HuH-7.5 (cell line): ENCODE measurements around the gene PARP1.

ENCODE experiments used
- DNase-seq: peaks from one replicate; pipeline ENCODE4 v3.0.0; 2011; ENCODE audit warnings: low spot score

PARP1 gene

DNA sequence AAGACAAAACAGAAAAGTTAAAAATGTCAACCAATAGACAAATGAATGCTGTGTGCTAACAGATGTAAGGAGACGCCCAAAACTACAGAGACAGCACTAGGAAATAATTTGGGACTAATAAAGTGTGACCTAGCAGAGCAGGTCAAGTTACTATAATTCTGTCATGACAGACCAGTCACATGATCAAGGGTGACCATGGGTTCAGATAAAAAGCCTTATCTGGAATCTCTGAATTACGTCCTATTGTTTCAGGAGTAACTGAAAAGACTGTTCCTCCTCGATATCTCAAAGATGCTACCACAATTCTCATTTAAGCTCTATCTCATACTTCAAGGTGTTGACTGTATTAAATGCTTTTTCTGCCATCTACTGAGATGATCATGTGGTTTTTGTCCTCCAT, 31.6 kb downstream of the PARP1 start:
- DNase-seq = no peak

GRCh38 chr1:226373376-226373775, 34.5 kb downstream of the PARP1 start:
- DNase-seq = no peak

GRCh38 chr1:226372885-226373284, 35.0 kb downstream of the PARP1 start:
- DNase-seq = no peak

DNA sequence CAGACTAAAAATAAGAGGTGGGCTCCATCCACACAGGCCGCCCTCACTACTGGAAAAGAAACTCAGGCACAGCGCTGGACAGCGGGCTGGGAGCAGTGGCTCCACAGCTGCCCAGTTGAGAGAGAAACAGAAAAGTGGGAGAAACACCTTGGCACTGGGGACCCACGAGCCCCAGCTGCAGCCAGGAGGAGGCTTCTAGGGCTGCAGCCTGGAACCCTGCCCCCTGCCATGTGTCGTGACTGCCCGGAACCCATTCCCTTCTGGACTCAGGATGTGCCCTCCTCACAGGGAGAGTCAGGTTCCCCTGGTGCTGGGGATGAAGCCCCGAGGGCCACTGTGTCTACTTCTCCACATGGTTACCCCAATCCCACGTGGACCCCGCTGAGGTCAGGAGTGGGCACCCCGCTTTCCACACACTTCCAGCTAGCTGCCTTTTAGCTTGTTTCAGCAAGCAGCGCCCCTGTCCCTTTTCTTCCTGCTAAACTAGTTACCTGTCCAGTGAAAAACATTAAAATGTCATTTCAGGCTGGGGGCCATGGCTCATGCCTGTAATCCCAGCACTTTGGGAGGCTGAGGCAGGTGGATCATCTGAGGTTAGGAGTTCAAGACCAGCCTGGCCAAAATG, 35.9 kb downstream of the PARP1 start:
- no peak for DNase-seq

DNA sequence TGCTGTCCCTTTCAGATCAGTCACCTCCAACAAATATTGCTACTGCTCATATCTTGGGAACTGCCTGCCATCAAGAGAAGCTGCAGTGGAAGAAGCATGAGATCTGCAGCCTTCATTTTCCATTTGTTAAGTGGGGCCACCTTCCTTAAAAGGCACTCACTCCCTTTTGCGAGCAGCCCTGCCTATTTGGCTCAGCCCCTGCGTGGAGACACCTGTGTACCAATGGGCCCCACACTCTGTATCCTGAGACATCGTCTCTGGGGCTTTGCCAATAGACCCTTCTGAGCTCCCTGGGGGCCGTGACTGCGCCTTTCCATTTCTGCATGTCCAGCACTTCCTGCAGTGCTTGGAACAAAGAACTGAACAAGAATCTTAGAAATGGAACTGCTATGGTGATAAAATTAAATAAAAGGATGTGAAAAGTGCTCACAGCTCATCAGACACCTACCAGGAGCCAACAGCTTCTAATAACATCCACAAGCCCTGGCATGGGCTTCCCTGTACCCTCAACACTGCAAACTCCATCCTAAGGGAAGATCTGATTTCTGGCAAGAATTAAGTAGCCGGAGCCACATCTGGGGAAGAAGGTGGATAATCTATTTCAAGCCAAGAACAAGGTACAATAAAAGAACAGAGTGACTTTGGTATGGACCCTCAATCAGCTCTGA, 36.7 kb downstream of the PARP1 start:
- DNase-seq = no peak

GRCh38 chr1:226370144-226370923, 37.6 kb downstream of the PARP1 start:
- no peak for DNase-seq

GRCh38 chr1:226369110-226369509, 38.8 kb downstream of the PARP1 start:
- DNase-seq = no peak

DNA sequence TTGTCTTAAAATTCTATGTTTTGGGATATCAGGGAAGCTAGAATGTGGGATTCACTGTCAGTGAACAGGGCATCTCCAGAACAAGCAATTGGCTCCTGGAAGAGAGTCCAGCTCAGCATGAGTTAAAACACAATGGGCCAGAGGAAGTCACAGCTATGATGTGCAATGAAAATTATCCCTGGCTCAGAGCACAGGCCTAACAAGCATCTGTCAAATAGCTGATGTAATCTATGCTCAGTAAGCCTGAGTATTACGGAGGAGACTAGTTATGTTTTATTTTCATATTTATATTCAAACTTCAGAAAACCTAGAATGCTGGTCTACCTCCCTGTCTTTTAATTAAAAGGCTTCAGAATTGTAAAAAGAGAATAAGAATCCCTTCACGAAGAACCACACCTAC, 41.6 kb downstream of the PARP1 start:
- DNase-seq = no peak

DNA sequence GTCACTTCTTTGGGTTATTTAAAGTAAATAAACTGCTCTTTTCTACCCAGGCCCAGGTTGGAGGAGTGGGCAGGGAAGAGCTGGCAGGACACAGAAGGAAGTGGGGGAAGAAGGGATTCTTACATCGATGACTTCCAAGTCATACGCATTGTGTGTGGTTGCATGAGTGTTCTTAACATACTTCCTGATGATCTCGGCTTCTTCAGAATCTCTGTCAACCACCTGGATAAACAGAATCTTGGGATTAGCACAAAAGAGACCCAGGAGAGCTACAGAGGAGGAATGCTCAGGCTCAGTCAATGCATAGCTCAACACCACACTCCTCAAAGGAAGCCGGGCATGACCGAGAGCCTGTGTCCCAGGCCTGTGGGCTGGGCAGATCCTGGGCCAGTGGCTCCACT, 42.1 kb downstream of the PARP1 start:
- DNase-seq = no peak

DNA sequence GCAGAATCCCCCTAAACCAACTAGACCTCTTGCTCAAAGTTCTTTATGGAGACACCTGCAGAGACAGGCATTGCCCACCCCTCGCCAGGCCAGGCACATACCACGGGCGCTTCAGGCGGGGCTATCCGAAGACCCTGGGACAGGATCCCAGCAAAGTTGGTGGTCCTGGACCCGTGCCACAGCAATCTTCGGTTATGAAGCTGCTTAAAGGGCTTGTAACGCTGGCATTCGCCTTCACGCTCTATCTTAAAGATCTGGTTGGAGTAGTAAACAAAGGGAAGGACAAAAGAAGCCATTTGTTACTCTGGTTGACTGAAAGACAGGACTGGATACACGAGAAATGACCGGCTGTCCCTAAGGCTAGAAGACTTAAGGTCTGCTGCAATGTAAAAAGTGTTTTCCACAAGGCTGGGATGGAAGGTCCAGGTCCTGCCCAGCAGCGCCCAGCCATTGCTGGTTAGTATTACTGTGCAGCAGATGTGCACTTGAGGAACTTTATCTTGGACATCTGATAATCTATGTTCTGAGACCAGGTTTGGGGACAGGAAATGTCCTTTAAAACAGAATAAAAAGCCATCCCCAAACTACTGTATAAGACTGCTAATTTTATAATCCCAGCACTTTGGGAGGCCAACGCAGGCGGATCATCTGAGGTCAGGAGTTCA, 42.9 kb downstream of the PARP1 start:
- DNase-seq = no peak

- DNase-seq = no peak
These were observed 43.4 kb downstream of the PARP1 start for GRCh38 chr1:226364514-226364899.

DNA sequence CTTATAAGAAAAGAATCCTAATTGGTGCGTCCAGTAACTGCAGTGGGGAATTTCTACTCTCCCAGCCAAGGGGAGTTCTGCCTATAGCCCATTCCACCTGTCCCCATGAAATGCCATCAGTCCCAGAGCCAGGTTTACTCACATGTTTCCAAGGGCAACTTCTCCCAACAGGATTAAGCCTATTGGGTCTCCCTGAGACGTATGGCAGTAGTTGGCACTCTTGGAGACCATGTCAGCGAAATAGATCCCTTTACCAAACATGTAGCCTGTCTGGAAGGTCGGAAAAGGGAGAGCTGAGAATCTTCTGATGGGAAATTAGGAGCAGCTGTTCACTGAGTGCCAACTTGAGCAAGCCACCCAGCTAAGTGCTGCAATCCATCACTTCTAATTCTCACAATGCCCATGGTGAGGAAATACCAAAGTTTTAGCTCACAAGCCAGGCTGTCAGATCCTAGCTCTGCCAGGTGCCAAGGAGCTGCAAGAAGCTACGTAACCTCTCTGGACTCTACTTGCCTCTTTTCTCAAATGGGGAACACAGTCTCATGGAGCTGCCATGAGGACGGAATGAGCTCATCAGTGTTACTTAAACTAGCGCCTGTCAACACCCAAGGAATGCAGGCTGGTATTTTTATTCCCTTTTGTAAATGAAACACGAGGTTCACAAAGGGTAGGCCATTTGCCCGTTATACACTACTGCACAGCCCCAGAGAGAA, 43.9 kb downstream of the PARP1 start:
- DNase-seq = no peak

- DNase-seq = no peak
These were observed 44.9 kb downstream of the PARP1 start for GRCh38 chr1:226362891-226363447.

DNA sequence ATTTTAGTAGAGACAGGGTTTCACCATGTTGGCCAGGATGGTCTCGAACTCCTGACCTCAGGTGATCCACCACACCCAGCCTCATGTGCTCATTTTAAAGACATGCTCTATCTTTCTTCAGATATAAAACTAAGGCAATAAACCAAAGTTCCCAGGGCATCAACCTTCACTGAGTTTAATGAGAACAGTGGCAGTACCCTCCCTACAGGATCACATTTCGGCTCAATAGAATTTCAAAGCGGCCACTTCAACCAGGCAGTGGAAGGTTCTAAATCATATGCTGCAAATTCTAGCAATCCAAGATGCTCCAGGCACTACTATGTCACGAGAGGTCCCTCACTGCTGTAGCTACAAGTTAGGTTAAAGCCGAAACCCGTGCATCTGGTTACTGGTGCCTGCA, 45.5 kb downstream of the PARP1 start:
- DNase-seq = no peak

GRCh38 chr1:226360106-226360746, 47.7 kb downstream of the PARP1 start:
- DNase-seq = no peak

DNA sequence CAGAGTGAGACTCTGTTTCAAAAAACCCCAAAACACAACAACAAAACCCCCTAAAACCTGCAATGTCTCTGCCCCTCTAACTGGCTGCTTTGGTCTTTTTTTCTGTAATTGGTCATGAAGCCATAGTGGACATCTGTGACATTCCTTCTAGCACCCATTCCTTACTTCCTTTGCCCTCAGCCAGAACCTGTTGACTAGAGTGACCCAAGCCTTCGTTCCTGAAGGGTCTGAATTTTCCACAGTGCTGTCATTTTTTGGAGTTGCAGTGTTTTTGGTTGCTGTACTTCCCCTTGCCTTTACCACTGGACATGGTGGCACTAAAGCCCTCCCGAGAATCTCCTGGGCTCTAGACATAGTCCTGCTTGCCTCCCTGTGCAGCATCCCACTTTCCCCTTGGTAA, 50.5 kb downstream of the PARP1 start:
- DNase-seq = no peak

DNA sequence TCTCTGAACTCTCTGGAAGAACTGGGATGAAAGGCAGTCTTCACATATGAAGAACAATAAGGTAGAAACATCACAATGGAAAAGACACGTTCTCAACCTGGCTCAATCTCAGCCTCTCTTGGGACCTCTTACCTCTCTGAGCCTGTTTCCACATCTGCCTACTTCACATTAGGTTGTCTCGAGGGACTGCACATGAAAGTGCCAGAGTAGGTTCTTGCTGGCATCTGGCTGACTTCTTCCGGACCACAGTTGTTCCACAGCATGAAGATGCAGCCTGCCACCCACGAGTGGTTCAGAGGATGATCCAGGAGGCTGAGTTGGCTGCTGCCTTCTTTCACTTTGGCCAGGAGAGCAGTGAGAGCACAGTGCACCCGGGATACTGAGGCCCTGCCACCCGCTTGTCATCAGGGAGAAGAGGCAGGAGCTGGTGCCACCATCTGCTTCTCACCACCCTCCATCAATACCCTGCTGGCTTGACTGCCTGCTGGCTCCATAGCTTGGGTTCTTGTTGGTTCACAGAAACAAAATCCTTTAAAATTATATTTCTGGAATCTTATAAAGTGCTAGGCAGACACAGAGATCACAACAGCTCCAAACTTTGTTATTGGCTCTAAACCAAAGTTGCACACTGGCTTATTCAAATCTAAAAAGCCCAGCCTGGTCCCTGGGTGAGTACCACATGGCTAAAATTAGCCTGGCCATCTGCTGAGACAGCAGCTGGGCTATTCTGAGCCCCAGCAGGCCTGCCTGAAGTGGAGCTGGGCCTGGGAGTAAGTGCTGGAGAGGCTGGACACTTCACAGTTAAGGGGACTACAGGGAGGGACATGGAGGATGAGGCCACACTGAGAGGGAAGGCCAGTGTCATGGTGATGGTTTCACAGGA, 52.0 kb downstream of the PARP1 start:
- DNase-seq = no peak

- DNase-seq = no peak
These were observed 52.9 kb downstream of the PARP1 start for GRCh38 chr1:226355016-226355415.

- no peak for DNase-seq
These were observed 54.0 kb downstream of the PARP1 start for GRCh38 chr1:226353698-226354525.
